AG10803 (cell line): ENCODE results near the gene LDLRAD4.

Experiments used
- DNase-seq: peaks from one replicate; pipeline ENCODE4 v3.0.0; 2010; ENCODE audit warnings: low read depth
- H3K4me3 ChIP-seq: 2 replicates; pipeline ENCODE4 v1.5.1; 2011; ENCODE audit warnings: mild to moderate bottlenecking, low read length, control low read depth
- TF ChIP-seq, protein P1 (sequence below): conservative IDR thresholded peaks from 2 replicates; pipeline ENCODE4 v1.5.1; 2011; ENCODE audit warnings: mild to moderate bottlenecking, low read length, control low read depth, inconsistent platforms

The LDLRAD4 gene

DNA sequence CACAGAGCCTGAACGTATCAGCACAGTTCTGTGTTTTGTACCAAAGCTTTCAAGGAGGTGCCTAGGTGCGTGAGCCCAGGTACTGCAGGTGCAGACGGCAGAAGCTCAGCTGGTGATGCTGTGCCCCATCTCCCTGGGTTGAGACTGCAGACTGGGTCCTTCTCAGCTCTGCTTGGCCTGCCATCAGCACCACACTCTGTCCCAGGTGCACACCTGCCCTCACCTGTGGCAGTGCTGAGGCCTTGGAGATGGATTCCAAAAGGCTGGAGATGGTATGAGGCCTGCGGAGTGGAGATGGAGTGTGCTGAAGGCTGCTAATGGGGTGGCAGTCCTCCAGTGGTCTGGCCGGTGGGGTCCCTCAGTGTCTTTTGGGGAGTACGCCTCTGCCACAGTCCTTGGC lies 9.3 kb downstream of the LDLRAD4 start:
- H3K4me3 ChIP-seq: no peak overlapping the region
- TF ChIP-seq, protein P1, sequence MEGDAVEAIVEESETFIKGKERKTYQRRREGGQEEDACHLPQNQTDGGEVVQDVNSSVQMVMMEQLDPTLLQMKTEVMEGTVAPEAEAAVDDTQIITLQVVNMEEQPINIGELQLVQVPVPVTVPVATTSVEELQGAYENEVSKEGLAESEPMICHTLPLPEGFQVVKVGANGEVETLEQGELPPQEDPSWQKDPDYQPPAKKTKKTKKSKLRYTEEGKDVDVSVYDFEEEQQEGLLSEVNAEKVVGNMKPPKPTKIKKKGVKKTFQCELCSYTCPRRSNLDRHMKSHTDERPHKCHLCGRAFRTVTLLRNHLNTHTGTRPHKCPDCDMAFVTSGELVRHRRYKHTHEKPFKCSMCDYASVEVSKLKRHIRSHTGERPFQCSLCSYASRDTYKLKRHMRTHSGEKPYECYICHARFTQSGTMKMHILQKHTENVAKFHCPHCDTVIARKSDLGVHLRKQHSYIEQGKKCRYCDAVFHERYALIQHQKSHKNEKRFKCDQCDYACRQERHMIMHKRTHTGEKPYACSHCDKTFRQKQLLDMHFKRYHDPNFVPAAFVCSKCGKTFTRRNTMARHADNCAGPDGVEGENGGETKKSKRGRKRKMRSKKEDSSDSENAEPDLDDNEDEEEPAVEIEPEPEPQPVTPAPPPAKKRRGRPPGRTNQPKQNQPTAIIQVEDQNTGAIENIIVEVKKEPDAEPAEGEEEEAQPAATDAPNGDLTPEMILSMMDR: no peak
- DNase-seq: no peak

DNA sequence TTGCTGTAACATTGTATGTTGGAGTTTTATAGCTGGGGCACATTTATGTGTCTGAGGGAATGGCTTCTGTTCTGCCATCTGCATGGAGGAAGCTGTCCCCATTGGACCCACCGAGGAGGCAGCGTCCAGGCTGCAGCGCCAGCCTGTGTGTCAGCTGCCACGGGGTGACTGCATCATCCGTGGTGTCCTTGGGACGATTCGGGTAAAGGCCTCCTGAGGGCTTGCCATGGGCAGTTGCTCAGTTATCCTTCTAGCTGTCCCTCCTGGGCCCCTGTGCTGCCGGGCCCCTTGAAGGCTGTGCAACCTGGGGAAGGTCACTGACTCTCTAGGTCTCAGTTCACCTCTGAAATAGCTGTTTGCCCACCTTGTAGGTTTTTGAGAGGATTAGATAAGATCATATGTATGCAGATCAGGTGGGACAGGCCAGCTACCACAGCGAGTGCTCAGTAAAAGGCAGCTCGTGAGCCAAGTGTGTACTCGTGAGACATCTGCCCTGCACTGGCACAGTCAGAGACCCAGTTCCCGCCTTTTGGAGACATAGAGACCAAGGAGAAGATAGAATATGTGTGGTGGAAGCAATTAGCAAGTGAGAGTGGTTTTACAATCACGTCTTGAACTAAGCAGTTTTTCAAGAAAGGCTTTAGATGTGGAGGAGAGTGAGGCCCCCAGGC lies 10.6 kb downstream of the LDLRAD4 start:
- no peak overlapping the region for H3K4me3 ChIP-seq
- DNase-seq: no peak
- TF ChIP-seq, protein P1: no peak

- no peak overlapping the region for H3K4me3 ChIP-seq
- TF ChIP-seq, protein P1: no peak
- no peak for DNase-seq
Measured at GRCh38 chr18:13231151-13231550, 12.6 kb downstream of the LDLRAD4 start.

GRCh38 chr18:13232086-13232917 lies 13.7 kb downstream of the LDLRAD4 start:
- DNase-seq: peak; percentile 16
- TF ChIP-seq, protein P1: no peak
- no peak overlapping the region for H3K4me3 ChIP-seq

GRCh38 chr18:13232971-13233786 lies 14.6 kb downstream of the LDLRAD4 start:
- DNase-seq: no peak
- TF ChIP-seq, protein P1: no peak
- H3K4me3 ChIP-seq: no peak overlapping the region

DNA sequence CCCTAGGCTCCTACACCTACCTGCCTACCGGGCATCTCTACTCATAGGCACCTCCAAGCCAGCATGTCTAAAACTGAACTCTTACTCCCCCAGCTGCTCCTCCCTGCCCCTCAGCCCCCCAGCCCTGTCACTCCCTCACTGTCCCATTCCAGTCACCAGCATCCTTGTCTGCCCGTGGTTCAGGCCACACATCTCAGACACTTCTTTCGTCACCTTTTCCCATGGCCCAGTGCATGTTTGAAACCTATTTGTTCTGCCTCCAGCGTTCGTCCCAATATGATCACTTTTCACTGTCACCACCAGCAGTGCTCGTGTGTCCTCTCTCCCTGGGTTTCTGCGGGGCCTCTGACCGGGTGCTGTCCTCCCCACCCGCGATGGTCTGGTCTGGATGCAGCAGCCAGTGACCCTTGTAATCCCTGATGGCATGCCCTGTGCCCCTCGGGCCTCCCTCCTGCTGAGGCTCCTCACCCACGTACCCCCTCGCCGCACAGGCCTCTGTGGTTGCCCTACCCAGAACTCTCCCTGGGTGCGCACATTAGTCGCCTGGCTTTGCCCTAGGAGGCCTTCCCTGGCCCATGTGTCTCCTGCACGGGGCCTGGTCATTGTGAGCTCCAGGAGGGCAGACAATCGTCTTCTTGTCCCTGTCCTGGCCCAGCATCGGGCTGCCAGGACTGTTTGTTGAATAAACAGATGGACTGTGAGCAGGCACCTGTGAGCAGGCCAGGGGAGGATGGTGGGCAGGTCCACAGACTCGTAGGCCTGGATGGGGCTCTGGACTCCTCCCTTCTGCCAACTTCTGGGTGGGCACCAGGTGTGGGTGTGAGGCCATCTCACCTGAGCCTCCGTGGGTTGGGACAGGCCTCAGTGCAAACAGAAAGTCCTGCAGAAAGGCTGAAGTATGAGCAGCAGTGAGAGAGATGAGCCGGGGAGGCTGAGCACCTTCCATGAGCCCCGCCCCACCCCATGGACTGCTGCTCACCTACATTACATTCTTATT lies 15.5 kb downstream of the LDLRAD4 start:
- H3K4me3 ChIP-seq: no peak overlapping the region
- no peak for DNase-seq
- TF ChIP-seq, protein P1: no peak
